H9 (cell line): ENCODE data around the gene LYRM2. TPM values are rescaled to one million over a fixed set of nuclear protein-coding genes. Genes with fewer than 3 reads are reported as not detected.
A peak's percentile ranks its signal among the peaks of the same experiment; 100 is the strongest.

Experiments
- DNase-seq: peaks from one replicate; pipeline ENCODE4 v3.0.0-alpha.2; 2017
- H2AFZ ChIP-seq: one replicate; pipeline ENCODE4 v1.6.1; 2013; ENCODE audit warnings: mild to moderate bottlenecking, low read length, control low read depth, moderate library complexity
- H2AK5ac ChIP-seq: 2 replicates; pipeline ENCODE4 v1.6.1; 2013; ENCODE audit warnings: low read length, control low read depth, mixed read lengths; ENCODE audit not compliant: insufficient read length
- H2BK120ac ChIP-seq: one replicate; pipeline ENCODE4 v1.6.1; 2013; ENCODE audit warnings: low read depth, mild to moderate bottlenecking, low read length, control low read depth, inconsistent platforms; ENCODE audit not compliant: poor library complexity, severe bottlenecking
- H2BK12ac ChIP-seq: 2 replicates; pipeline ENCODE4 v1.6.1; 2013; ENCODE audit warnings: low read length, control low read depth, mixed read lengths, low read depth; ENCODE audit not compliant: insufficient read length
- H2BK15ac ChIP-seq: 2 replicates; pipeline ENCODE4 v1.6.1; 2013; ENCODE audit warnings: low read depth, low read length, control low read depth
- H2BK20ac ChIP-seq: one replicate; pipeline ENCODE4 v1.6.1; 2013; ENCODE audit warnings: low read depth, mild to moderate bottlenecking, low read length, control low read depth, inconsistent platforms; ENCODE audit not compliant: poor library complexity, severe bottlenecking
- H2BK5ac ChIP-seq: 2 replicates; pipeline ENCODE4 v1.6.1; 2013; ENCODE audit warnings: low read length, control low read depth, mixed read lengths; ENCODE audit not compliant: insufficient read length
- H3K14ac ChIP-seq: 2 replicates; pipeline ENCODE4 v1.6.1; 2013; ENCODE audit warnings: low read length, control low read depth; ENCODE audit not compliant: insufficient read depth
- H3K18ac ChIP-seq: 2 replicates; pipeline ENCODE4 v1.6.1; 2013; ENCODE audit warnings: low read depth, mild to moderate bottlenecking, mixed read lengths, low read length, control low read depth; ENCODE audit not compliant: insufficient read length
- H3K23ac ChIP-seq: 2 replicates; pipeline ENCODE4 v1.6.1; 2013; ENCODE audit warnings: low read length, control low read depth, mixed read lengths, low read depth; ENCODE audit not compliant: insufficient read length
- H3K23me2 ChIP-seq: 2 replicates; pipeline ENCODE4 v1.6.1; 2013; ENCODE audit warnings: low read depth, mild to moderate bottlenecking, mixed read lengths, low read length, control low read depth; ENCODE audit not compliant: insufficient read length, poor library complexity, severe bottlenecking
- H3K27ac ChIP-seq: 2 replicates; pipeline ENCODE4 v1.5.1; 2013; ENCODE audit warnings: low read length, control low read depth, mixed read lengths, low read depth; ENCODE audit not compliant: insufficient read length
- H3K27me3 ChIP-seq: 2 replicates; pipeline ENCODE4 v1.6.1; 2013; ENCODE audit warnings: low read length, control low read depth, inconsistent platforms; ENCODE audit not compliant: insufficient read depth
- H3K4ac ChIP-seq: 2 replicates; pipeline ENCODE4 v1.6.1; 2013; ENCODE audit warnings: low read depth, mild to moderate bottlenecking, control low read depth, inconsistent platforms, low read length, moderate library complexity
- H3K4me1 ChIP-seq: 2 replicates; pipeline ENCODE4 v1.6.1; 2013; ENCODE audit warnings: low read length, control low read depth, inconsistent platforms; ENCODE audit not compliant: insufficient read depth
- H3K4me2 ChIP-seq: 2 replicates; pipeline ENCODE4 v1.6.1; 2013; ENCODE audit warnings: low read length, control low read depth, mixed read lengths; ENCODE audit not compliant: insufficient read length, insufficient read depth
- H3K56ac ChIP-seq: 2 replicates; pipeline ENCODE4 v1.6.1; 2013; ENCODE audit warnings: low read depth, mild to moderate bottlenecking, mixed read lengths, low read length, control low read depth; ENCODE audit not compliant: insufficient read length
- H3K79me1 ChIP-seq: 2 replicates; pipeline ENCODE4 v1.6.1; 2013; ENCODE audit warnings: low read depth, mild to moderate bottlenecking, moderate library complexity, low read length, control low read depth, inconsistent platforms; ENCODE audit not compliant: insufficient read depth, poor library complexity, severe bottlenecking
- H3K79me2 ChIP-seq: 2 replicates; pipeline ENCODE4 v1.6.1; 2013; ENCODE audit warnings: low read length, control low read depth, inconsistent platforms; ENCODE audit not compliant: insufficient read depth
- H3K9ac ChIP-seq: 2 replicates; pipeline ENCODE4 v1.6.1; 2013; ENCODE audit warnings: low read length, control low read depth, mixed read lengths; ENCODE audit not compliant: insufficient read length; ENCODE audit errors: extremely low read depth
- H3K9me3 ChIP-seq: one replicate; pipeline ENCODE4 v1.6.1; 2013; ENCODE audit warnings: low read depth, low read length, inconsistent platforms; ENCODE audit not compliant: control insufficient read depth
- H3T11ph ChIP-seq: one replicate; pipeline ENCODE4 v1.6.1; 2013; ENCODE audit warnings: mild to moderate bottlenecking, low read length, control low read depth, inconsistent platforms
- H4K20me1 ChIP-seq: one replicate; pipeline ENCODE4 v1.6.1; 2013; ENCODE audit not compliant: control insufficient read depth, insufficient read length, insufficient read depth
- H4K5ac ChIP-seq: 2 replicates; pipeline ENCODE4 v1.6.1; 2013; ENCODE audit warnings: low read depth, mild to moderate bottlenecking, mixed read lengths, low read length, control low read depth; ENCODE audit not compliant: insufficient read length
- H4K8ac ChIP-seq: replicated peaks from 2 replicates; pipeline ENCODE4 v1.6.1; 2013; ENCODE audit warnings: low read length, control low read depth, mixed read lengths, low read depth; ENCODE audit not compliant: insufficient read length
- H4K91ac ChIP-seq: 2 replicates; pipeline ENCODE4 v1.6.1; 2013; ENCODE audit warnings: low read depth, mild to moderate bottlenecking, moderate library complexity, mixed read lengths, low read length, control low read depth; ENCODE audit not compliant: insufficient read length
- H3K27ac Mint-ChIP-seq, 3 experiments: 2 replicates in 2 of 3; 3 replicates in 1 of 3; pipeline ENCODE4 v1.8.0; 2020 to 2021; ENCODE audit warnings: mixed read lengths in 3 of 3, mild to moderate bottlenecking in 1 of 3, moderate library complexity in 1 of 3
- H3K27me3 Mint-ChIP-seq: 2 replicates; pipeline ENCODE4 v1.8.0; 2021; ENCODE audit warnings: low read depth, mild to moderate bottlenecking, moderate library complexity, mixed read lengths
- H3K36me3 Mint-ChIP-seq, 3 experiments: 2 replicates in 2 of 3; 3 replicates in 1 of 3; pipeline ENCODE4 v1.8.0; 2020 to 2021; ENCODE audit warnings: low read depth in 3 of 3, mixed read lengths in 3 of 3; ENCODE audit not compliant: insufficient read depth in 1 of 3
- H3K4me1 Mint-ChIP-seq, 2 experiments: 2 replicates each; pipeline ENCODE4 v1.8.0; 2020; ENCODE audit warnings: mixed read lengths in 2 of 2
- H3K4me3 Mint-ChIP-seq, 2 experiments: 2 replicates in 1 of 2; 3 replicates in 1 of 2; pipeline ENCODE4 v1.8.0; 2020 to 2021; ENCODE audit warnings: mild to moderate bottlenecking in 2 of 2, mixed read lengths in 2 of 2, moderate library complexity in 1 of 2
- H3K9me3 Mint-ChIP-seq, 2 experiments: 2 replicates in 1 of 2; 3 replicates in 1 of 2; pipeline ENCODE4 v1.8.0; 2020; ENCODE audit warnings: mild to moderate bottlenecking in 2 of 2, mixed read lengths in 2 of 2, moderate library complexity in 1 of 2
- CTCF ChIP-seq: fragments of 200-600 bp; sonication (generic); conservative IDR thresholded peaks from 3 replicates; pipeline ENCODE4 v1.8.0; 2021; ENCODE audit warnings: antibody characterized with exemption, mild to moderate bottlenecking
- WGBS: extraction: QIAGEN DNeasy Blood & Tissue Kit; methylation state at CpG from one replicate; pipeline ENCODE4 v1.1.7; 2013; ENCODE audit warnings: missing lambda C conversion rate, low lambda C conversion rate, mixed read lengths; ENCODE audit not compliant: insufficient read length; ENCODE audit errors: extremely low coverage; 5-methylcytosine and 5-hydroxymethylcytosine counted together
- total RNA-seq: library from RNA; stranded (reverse); gene quantifications from 2 replicates; pipeline ENCODE4 v1.2.1, GENCODE V29; 2021

LYRM2 gene
- total RNA-seq, 1 experiment from 2014 or later, result 29.8 TPM

GRCh38 chr6:89583559-89583958, 55.0 kb downstream of the LYRM2 start:
- H3K4me2 ChIP-seq, result no peak overlapping the region
- peak; percentile 43; the same call in 2 of the 3 replicates for TF ChIP-seq CTCF
- no peak overlapping the region for H2AK5ac ChIP-seq
- H2BK20ac ChIP-seq, result no peak overlapping the region
- H3K27me3 Mint-ChIP-seq, result no peaks in the 10 kb centered on the region
- no peaks in the 10 kb centered on the region for H3K27me3 ChIP-seq
- no peak overlapping the region for H4K5ac ChIP-seq
- no peak overlapping the region for H3K56ac ChIP-seq
- no peak overlapping the region for H2BK12ac ChIP-seq
- H3K18ac ChIP-seq, result no peak overlapping the region
- H3K79me2 ChIP-seq, result no peaks in the 10 kb centered on the region
- no CpG with 5 or more reads among the region's 2 CpGs for WGBS
- no peak overlapping the region for H2BK15ac ChIP-seq
- H3K4me3 Mint-ChIP-seq, result no peak overlapping the region
- no peak overlapping the region for H3K27ac ChIP-seq
- H3K23me2 ChIP-seq, result no peaks in the 10 kb centered on the region
- no peaks in the 10 kb centered on the region for H3K9me3 ChIP-seq
- H3T11ph ChIP-seq, result no peak overlapping the region
- no peak overlapping the region for H2BK5ac ChIP-seq
- no peak overlapping the region for H3K4ac ChIP-seq
- H3K4me1 Mint-ChIP-seq, result peaks cover 3 to 15% of the 10 kb centered on the region in 2 experiments; a peak in 3 of 4 replicates
- no peak overlapping the region for H3K23ac ChIP-seq
- no peaks in the 10 kb centered on the region for H4K20me1 ChIP-seq
- H4K91ac ChIP-seq, result no peak overlapping the region
- H3K79me1 ChIP-seq, result no peaks in the 10 kb centered on the region
- no peak overlapping the region; the same call in 1 of the 2 replicates for H3K14ac ChIP-seq
- H4K8ac ChIP-seq, result no peak overlapping the region
- H3K9ac ChIP-seq, result no peak overlapping the region
- no peak overlapping the region for H2AFZ ChIP-seq
- no peak overlapping the region for H3K27ac Mint-ChIP-seq
- H2BK120ac ChIP-seq, result no peak overlapping the region
- no peaks in the 10 kb centered on the region for H3K9me3 Mint-ChIP-seq
- H3K4me1 ChIP-seq, result no peaks in the 10 kb centered on the region
- no peaks in the 10 kb centered on the region for H3K36me3 Mint-ChIP-seq
- DNase-seq, result no peak
